HepG2 (cell line): ENCODE measurements around the gene ZNF425. TPM values are rescaled to one million over a fixed set of nuclear protein-coding genes. Genes with fewer than 3 reads are reported as not detected.

ENCODE experiments used
- CENPT ChIP-seq: sonication (generic); formaldehyde crosslinking; IDR thresholded peaks from 2 replicates; pipeline ENCODE4 v1.8.0; 2022; ENCODE audit warnings: low read depth, mild to moderate bottlenecking, moderate library complexity, missing genetic modification reagents
- IKZF1 ChIP-seq: fragments of 450-650 bp; IDR thresholded peaks from 2 replicates; pipeline ENCODE4 v1.7.1; 2016
- KDM4B ChIP-seq: sonication (generic); formaldehyde crosslinking; IDR thresholded peaks from 2 replicates; pipeline ENCODE4 v1.4.0; 2020; ENCODE audit warnings: missing genetic modification reagents
- MAF1 ChIP-seq: sonication (generic); formaldehyde crosslinking; IDR thresholded peaks from 2 replicates; pipeline ENCODE4 v1.5.0; 2020; ENCODE audit warnings: missing genetic modification reagents, borderline replicate concordance
- MIER2 ChIP-seq: IDR thresholded peaks from 2 replicates; pipeline ENCODE4 v1.6.1; 2016; ENCODE audit warnings: missing biosample characterization, missing genetic modification reagents
- MYC ChIP-seq: sonication (generic); formaldehyde crosslinking; IDR thresholded peaks from 2 replicates; pipeline ENCODE4 v1.9.0; 2021; ENCODE audit warnings: missing genetic modification reagents, borderline replicate concordance
- NONO ChIP-seq, 2 experiments: fragments of 450-650 bp in 1 of 2; sonication (generic) in 1 of 2; formaldehyde crosslinking in 1 of 2; IDR thresholded peaks in 1 of 2; conservative IDR thresholded peaks in 1 of 2; 2 replicates each; pipeline versions ENCODE4 v1.6.1 to v1.8.0; 2017 to 2022; ENCODE audit warnings: mild to moderate bottlenecking in 1 of 2, missing genetic modification reagents in 1 of 2, moderate library complexity in 1 of 2
- PRPF4 ChIP-seq: fragments of 200-400 bp; formaldehyde crosslinking; IDR thresholded peaks from 2 replicates; pipeline ENCODE4 v1.6.1; 2016; ENCODE audit warnings: low read length, low read depth; ENCODE audit not compliant: poor library complexity, severe bottlenecking
- RFXANK ChIP-seq: IDR thresholded peaks from 2 replicates; pipeline ENCODE4 v1.6.1; 2016
- SRSF9 ChIP-seq: fragments of 200-400 bp; formaldehyde crosslinking; IDR thresholded peaks from 2 replicates; pipeline ENCODE4 v1.6.1; 2018; ENCODE audit warnings: borderline replicate concordance, mild to moderate bottlenecking, low read depth, low read length; ENCODE audit not compliant: insufficient read depth, poor library complexity, severe bottlenecking
- STAT5B ChIP-seq: sonication (generic); formaldehyde crosslinking; IDR thresholded peaks from 2 replicates; pipeline ENCODE4 v1.4.0; 2020; ENCODE audit warnings: missing genetic modification reagents
- ZNF317 ChIP-seq: sonication (generic); formaldehyde crosslinking; IDR thresholded peaks from 2 replicates; pipeline ENCODE4 v1.5.0; 2020; ENCODE audit warnings: mild to moderate bottlenecking, missing genetic modification reagents
- ZNF614 ChIP-seq: IDR thresholded peaks from 2 replicates; pipeline ENCODE4 v1.6.1; 2018; ENCODE audit warnings: missing biosample characterization, missing genetic modification reagents, inconsistent platforms, borderline replicate concordance
- polyA plus RNA-seq, 8 experiments: library from polyadenylated mRNA; depleted of rRNA in 3 of 8; stranded (reverse) in 7 of 8; unstranded in 1 of 8; fragments of >200 nt; fragmentation: Illumina TruSeq in 4 of 8; extraction: Trizol in 4 of 8; gene quantifications; 2 replicates each; pipeline versions ENCODE4 v1.2.1 to v1.2.3, GENCODE V29; 2011 to 2016; ENCODE audit warnings: low read depth in 4 of 8, missing spikeins in 1 of 8, mixed read lengths in 1 of 8; ENCODE audit not compliant: insufficient read depth in 1 of 8
- total RNA-seq, 5 experiments: library from RNA; depleted of rRNA; stranded (reverse); fragments of >200 nt; fragmentation: Illumina TruSeq; extraction: Trizol; gene quantifications; 2 replicates each; pipeline ENCODE4 v1.2.3, GENCODE V29; 2016; ENCODE audit warnings: low read depth in 1 of 5
- TF ChIP-seq, protein P1 (sequence below): sonication (generic); formaldehyde crosslinking; IDR thresholded peaks from 2 replicates; pipeline ENCODE4 v1.4.0; 2020; ENCODE audit warnings: missing genetic modification reagents
- TF ChIP-seq, protein P2 (sequence below): IDR thresholded peaks from 2 replicates; pipeline ENCODE4 v1.6.1; 2012; ENCODE audit warnings: low read length, improper control_type of control experiment
- TF ChIP-seq, protein P3 (sequence below): sonication (generic); formaldehyde crosslinking; IDR thresholded peaks from 2 replicates; pipeline ENCODE4 v1.4.0; 2020; ENCODE audit warnings: missing genetic modification reagents
- TF ChIP-seq, protein P4 (sequence below): sonication (generic); formaldehyde crosslinking; IDR thresholded peaks from 2 replicates; pipeline ENCODE4 v1.8.0; 2022; ENCODE audit warnings: mild to moderate bottlenecking, missing genetic modification reagents, borderline replicate concordance

ZNF425 gene
- total and polyA plus RNA-seq, 2 of the 13 experiments (the other 11 are each of a cell fraction or from before 2014, with no cell fraction given): 0.51 to 1.1 TPM

- TF ChIP-seq SRSF9 (no peak), MAF1 (CRISPR knock-in tag) (no peak), MIER2 (CRISPR knock-in tag) (no peak), CENPT (CRISPR knock-in tag) (no peak; the same call in 1 of the 2 replicates), STAT5B (CRISPR knock-in tag) (no peak), KDM4B (CRISPR knock-in tag) (no peak), ZNF317 (CRISPR knock-in tag) (no peak), RFXANK (CRISPR knock-in tag) (no peak), IKZF1 (no peak), PRPF4 (no peak), ZNF614 (no peak), MYC (CRISPR knock-in tag) (peak; percentile 65; the same call in 1 of the 2 replicates), NONO (IDR thresholded peaks at IDR 0.05) (no peak), NONO (CRISPR knock-in tag; conservative IDR thresholded peaks at IDR 0.05) (no peak)
- TF ChIP-seq, protein P1, sequence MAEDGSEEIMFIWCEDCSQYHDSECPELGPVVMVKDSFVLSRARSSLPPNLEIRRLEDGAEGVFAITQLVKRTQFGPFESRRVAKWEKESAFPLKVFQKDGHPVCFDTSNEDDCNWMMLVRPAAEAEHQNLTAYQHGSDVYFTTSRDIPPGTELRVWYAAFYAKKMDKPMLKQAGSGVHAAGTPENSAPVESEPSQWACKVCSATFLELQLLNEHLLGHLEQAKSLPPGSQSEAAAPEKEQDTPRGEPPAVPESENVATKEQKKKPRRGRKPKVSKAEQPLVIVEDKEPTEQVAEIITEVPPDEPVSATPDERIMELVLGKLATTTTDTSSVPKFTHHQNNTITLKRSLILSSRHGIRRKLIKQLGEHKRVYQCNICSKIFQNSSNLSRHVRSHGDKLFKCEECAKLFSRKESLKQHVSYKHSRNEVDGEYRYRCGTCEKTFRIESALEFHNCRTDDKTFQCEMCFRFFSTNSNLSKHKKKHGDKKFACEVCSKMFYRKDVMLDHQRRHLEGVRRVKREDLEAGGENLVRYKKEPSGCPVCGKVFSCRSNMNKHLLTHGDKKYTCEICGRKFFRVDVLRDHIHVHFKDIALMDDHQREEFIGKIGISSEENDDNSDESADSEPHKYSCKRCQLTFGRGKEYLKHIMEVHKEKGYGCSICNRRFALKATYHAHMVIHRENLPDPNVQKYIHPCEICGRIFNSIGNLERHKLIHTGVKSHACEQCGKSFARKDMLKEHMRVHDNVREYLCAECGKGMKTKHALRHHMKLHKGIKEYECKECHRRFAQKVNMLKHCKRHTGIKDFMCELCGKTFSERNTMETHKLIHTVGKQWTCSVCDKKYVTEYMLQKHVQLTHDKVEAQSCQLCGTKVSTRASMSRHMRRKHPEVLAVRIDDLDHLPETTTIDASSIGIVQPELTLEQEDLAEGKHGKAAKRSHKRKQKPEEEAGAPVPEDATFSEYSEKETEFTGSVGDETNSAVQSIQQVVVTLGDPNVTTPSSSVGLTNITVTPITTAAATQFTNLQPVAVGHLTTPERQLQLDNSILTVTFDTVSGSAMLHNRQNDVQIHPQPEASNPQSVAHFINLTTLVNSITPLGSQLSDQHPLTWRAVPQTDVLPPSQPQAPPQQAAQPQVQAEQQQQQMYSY (CRISPR knock-in tag): no peak
- TF ChIP-seq, protein P2, sequence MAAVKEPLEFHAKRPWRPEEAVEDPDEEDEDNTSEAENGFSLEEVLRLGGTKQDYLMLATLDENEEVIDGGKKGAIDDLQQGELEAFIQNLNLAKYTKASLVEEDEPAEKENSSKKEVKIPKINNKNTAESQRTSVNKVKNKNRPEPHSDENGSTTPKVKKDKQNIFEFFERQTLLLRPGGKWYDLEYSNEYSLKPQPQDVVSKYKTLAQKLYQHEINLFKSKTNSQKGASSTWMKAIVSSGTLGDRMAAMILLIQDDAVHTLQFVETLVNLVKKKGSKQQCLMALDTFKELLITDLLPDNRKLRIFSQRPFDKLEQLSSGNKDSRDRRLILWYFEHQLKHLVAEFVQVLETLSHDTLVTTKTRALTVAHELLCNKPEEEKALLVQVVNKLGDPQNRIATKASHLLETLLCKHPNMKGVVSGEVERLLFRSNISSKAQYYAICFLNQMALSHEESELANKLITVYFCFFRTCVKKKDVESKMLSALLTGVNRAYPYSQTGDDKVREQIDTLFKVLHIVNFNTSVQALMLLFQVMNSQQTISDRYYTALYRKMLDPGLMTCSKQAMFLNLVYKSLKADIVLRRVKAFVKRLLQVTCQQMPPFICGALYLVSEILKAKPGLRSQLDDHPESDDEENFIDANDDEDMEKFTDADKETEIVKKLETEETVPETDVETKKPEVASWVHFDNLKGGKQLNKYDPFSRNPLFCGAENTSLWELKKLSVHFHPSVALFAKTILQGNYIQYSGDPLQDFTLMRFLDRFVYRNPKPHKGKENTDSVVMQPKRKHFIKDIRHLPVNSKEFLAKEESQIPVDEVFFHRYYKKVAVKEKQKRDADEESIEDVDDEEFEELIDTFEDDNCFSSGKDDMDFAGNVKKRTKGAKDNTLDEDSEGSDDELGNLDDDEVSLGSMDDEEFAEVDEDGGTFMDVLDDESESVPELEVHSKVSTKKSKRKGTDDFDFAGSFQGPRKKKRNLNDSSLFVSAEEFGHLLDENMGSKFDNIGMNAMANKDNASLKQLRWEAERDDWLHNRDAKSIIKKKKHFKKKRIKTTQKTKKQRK: no peak
- TF ChIP-seq, protein P3, sequence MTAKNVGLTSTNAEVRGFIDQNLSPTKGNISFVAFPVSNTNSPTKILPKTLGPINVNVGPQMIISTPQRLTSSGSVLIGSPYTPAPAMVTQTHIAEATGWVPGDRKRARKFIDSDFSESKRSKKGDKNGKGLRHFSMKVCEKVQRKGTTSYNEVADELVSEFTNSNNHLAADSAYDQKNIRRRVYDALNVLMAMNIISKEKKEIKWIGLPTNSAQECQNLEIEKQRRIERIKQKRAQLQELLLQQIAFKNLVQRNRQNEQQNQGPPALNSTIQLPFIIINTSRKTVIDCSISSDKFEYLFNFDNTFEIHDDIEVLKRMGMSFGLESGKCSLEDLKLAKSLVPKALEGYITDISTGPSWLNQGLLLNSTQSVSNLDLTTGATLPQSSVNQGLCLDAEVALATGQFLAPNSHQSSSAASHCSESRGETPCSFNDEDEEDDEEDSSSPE: no peak
- TF ChIP-seq, protein P4, sequence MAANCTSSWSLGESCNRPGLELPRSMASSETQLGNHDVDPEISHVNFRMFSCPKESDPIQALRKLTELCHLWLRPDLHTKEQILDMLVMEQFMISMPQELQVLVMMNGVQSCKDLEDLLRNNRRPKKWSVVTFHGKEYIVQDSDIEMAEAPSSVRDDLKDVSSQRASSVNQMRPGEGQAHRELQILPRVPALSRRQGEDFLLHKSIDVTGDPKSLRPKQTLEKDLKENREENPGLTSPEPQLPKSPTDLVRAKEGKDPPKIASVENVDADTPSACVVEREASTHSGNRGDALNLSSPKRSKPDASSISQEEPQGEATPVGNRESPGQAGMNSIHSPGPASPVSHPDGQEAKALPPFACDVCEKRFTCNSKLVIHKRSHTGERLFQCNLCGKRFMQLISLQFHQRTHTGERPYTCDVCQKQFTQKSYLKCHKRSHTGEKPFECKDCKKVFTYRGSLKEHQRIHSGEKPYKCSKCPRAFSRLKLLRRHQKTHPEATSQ: no peak
Measured at GRCh38 chr7:149147752-149148653, 21.9 kb upstream of the ZNF425 start (continued).
